Measurements from ENCODE around the gene ADAMTSL1. TPM values are rescaled to one million over a fixed set of nuclear protein-coding genes. Genes with fewer than 3 reads are reported as not detected.

The ADAMTSL1 gene, protein sequence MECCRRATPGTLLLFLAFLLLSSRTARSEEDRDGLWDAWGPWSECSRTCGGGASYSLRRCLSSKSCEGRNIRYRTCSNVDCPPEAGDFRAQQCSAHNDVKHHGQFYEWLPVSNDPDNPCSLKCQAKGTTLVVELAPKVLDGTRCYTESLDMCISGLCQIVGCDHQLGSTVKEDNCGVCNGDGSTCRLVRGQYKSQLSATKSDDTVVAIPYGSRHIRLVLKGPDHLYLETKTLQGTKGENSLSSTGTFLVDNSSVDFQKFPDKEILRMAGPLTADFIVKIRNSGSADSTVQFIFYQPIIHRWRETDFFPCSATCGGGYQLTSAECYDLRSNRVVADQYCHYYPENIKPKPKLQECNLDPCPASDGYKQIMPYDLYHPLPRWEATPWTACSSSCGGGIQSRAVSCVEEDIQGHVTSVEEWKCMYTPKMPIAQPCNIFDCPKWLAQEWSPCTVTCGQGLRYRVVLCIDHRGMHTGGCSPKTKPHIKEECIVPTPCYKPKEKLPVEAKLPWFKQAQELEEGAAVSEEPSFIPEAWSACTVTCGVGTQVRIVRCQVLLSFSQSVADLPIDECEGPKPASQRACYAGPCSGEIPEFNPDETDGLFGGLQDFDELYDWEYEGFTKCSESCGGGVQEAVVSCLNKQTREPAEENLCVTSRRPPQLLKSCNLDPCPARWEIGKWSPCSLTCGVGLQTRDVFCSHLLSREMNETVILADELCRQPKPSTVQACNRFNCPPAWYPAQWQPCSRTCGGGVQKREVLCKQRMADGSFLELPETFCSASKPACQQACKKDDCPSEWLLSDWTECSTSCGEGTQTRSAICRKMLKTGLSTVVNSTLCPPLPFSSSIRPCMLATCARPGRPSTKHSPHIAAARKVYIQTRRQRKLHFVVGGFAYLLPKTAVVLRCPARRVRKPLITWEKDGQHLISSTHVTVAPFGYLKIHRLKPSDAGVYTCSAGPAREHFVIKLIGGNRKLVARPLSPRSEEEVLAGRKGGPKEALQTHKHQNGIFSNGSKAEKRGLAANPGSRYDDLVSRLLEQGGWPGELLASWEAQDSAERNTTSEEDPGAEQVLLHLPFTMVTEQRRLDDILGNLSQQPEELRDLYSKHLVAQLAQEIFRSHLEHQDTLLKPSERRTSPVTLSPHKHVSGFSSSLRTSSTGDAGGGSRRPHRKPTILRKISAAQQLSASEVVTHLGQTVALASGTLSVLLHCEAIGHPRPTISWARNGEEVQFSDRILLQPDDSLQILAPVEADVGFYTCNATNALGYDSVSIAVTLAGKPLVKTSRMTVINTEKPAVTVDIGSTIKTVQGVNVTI (N-terminal part only)
- total RNA-seq (2021; ENCODE audit: unreplicated experiment) (not detected), Bru-seq, nascent RNA (percentile 1 among the genes with signal in this experiment), BruChase-seq, experiment 1, labeled RNA remaining after a 6-hour chase (not detected), BruChase-seq, experiment 2, labeled RNA remaining after a 2-hour chase (percentile 0 among the genes with signal in this experiment)
- not detected in 2 replicates for polyA plus RNA-seq (2012)
- long read RNA-seq = 0 reads

DNA sequence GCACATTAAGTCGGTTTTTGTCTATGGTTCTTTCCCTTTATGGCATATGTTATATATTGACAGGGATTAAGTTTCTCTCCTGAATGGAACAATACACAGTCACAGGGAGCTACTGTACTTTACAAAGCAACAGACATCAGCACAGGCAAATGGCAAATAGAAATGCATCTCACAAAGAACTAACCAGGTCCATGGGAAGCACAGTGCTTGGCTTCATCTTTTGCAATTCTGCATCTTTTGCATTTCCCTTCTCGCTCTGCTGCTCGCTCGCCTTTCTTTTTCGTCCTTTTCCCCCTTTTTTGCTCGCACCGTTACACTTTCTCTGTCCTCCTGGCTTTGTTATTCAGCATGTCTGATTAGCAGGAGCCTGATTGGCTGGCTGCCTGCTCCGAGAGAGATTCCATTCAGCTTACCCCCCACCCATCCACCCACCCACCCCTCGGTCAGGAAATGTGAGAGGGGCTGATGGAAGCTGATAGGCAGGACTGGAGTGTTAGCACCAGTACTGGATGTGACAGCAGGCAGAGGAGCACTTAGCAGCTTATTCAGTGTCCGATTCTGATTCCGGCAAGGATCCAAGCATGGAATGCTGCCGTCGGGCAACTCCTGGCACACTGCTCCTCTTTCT is at the start of gene ADAMTSL1:
Gene ADAMTSL1, plus strand, starts transcription at position 502 of the 628 bp plus-strand sequence. Its CDS starts 80 bp downstream, at position 582.
- ATAC-seq = no peak
- Histone ChIP-seq H2AFZ (ENCODE audit: low read depth, low read length, poor library complexity, severe bottlenecking) (no peak within 1 kb of the TSS), H3K36me3 (ENCODE audit: control insufficient read depth in 1 of 2, insufficient read depth in 2 of 2, low read length in 2 of 2) (no peaks in the 10 kb centered on the region), H3K4me1 (ENCODE audit: control insufficient read depth in 1 of 2, insufficient read depth in 2 of 2, low read length in 2 of 2) (no peaks in the 10 kb centered on the region), H3K9me3 (ENCODE audit: control insufficient read depth in 1 of 2, insufficient read depth in 1 of 2, low read depth in 1 of 2, low read length in 2 of 2) (no peaks in the 10 kb centered on the region), H3K9me2 (ENCODE audit: insufficient read depth) (no peaks in the 10 kb centered on the region), H3K4me3 (replicated peaks in 1 of 2; ENCODE audit: low read depth in 1 of 2, low read length in 2 of 2) (no peak within 1 kb of the TSS), H3K27ac (ENCODE audit: low read depth, low read length) (no peak within 1 kb of the TSS), H3K4me2 (ENCODE audit: low read length) (no peak within 1 kb of the TSS), H3K9ac (ENCODE audit: low read length) (no peak within 1 kb of the TSS), H3K79me2 (ENCODE audit: insufficient read depth, low read length) (no peaks in the 10 kb centered on the region), H3K27me3 (ENCODE audit: insufficient read depth, low read length) (no peaks in the 10 kb centered on the region), H4K20me1 (ENCODE audit: insufficient read depth) (no peaks in the 10 kb centered on the region)
- BruUV-seq (replicated peaks) = no TSS peak
- ChIA-PET RAD21 (ENCODE audit: low non-redundant PET in 1 of 2, low total read pairs in 2 of 2, uncharacterized antibody in 2 of 2, unreplicated experiment in 2 of 2) (no interaction called here), CTCF (no interaction called here), POLR2A (no interaction called here)
- DNase-seq (ENCODE audit: low read depth, low spot score) = no peak
- intact Hi-C loops (cut with micrococcal nuclease) = no loop called here
- TF ChIP-seq EGR1 (IDR thresholded peaks at IDR 0.05; ENCODE audit: low read depth) (no peak), ELF1 (IDR thresholded peaks at IDR 0.05; ENCODE audit: borderline replicate concordance, low read depth) (no peak), TCF7L2 (IDR thresholded peaks at IDR 0.05; ENCODE audit: borderline replicate concordance, extremely low read depth, insufficient read depth, insufficient read length) (no peak), SP1 (IDR thresholded peaks at IDR 0.05; ENCODE audit: low read depth) (no peak), RAD21 (IDR thresholded peaks at IDR 0.05; ENCODE audit: low read depth) (no peak), POLR2A (IDR thresholded peaks at IDR 0.05; ENCODE audit: borderline replicate concordance, extremely low read depth, insufficient read depth, insufficient read length) (no peak), EZH2 (IDR thresholded peaks at IDR 0.05) (no peak), YY1 (IDR thresholded peaks at IDR 0.05; ENCODE audit: extremely low read depth, insufficient replicate concordance, low read depth, low read length) (no peak), FOSL1 (IDR thresholded peaks at IDR 0.05; ENCODE audit: low read depth) (no peak), ZNF274 (IDR thresholded peaks at IDR 0.05; ENCODE audit: low read depth, low read length) (no peak), EZH2phosphoT487 (IDR thresholded peaks at IDR 0.05; ENCODE audit: borderline replicate concordance) (no peak)
- TF ChIP-seq, protein P1, sequence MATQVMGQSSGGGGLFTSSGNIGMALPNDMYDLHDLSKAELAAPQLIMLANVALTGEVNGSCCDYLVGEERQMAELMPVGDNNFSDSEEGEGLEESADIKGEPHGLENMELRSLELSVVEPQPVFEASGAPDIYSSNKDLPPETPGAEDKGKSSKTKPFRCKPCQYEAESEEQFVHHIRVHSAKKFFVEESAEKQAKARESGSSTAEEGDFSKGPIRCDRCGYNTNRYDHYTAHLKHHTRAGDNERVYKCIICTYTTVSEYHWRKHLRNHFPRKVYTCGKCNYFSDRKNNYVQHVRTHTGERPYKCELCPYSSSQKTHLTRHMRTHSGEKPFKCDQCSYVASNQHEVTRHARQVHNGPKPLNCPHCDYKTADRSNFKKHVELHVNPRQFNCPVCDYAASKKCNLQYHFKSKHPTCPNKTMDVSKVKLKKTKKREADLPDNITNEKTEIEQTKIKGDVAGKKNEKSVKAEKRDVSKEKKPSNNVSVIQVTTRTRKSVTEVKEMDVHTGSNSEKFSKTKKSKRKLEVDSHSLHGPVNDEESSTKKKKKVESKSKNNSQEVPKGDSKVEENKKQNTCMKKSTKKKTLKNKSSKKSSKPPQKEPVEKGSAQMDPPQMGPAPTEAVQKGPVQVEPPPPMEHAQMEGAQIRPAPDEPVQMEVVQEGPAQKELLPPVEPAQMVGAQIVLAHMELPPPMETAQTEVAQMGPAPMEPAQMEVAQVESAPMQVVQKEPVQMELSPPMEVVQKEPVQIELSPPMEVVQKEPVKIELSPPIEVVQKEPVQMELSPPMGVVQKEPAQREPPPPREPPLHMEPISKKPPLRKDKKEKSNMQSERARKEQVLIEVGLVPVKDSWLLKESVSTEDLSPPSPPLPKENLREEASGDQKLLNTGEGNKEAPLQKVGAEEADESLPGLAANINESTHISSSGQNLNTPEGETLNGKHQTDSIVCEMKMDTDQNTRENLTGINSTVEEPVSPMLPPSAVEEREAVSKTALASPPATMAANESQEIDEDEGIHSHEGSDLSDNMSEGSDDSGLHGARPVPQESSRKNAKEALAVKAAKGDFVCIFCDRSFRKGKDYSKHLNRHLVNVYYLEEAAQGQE (IDR thresholded peaks at IDR 0.05; ENCODE audit: low read depth) = no peak
- TF ChIP-seq, protein P2, sequence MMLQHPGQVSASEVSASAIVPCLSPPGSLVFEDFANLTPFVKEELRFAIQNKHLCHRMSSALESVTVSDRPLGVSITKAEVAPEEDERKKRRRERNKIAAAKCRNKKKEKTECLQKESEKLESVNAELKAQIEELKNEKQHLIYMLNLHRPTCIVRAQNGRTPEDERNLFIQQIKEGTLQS (IDR thresholded peaks at IDR 0.05) = no peak
- TF ChIP-seq, protein P3, sequence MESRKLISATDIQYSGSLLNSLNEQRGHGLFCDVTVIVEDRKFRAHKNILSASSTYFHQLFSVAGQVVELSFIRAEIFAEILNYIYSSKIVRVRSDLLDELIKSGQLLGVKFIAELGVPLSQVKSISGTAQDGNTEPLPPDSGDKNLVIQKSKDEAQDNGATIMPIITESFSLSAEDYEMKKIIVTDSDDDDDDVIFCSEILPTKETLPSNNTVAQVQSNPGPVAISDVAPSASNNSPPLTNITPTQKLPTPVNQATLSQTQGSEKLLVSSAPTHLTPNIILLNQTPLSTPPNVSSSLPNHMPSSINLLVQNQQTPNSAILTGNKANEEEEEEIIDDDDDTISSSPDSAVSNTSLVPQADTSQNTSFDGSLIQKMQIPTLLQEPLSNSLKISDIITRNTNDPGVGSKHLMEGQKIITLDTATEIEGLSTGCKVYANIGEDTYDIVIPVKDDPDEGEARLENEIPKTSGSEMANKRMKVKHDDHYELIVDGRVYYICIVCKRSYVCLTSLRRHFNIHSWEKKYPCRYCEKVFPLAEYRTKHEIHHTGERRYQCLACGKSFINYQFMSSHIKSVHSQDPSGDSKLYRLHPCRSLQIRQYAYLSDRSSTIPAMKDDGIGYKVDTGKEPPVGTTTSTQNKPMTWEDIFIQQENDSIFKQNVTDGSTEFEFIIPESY (IDR thresholded peaks at IDR 0.05; ENCODE audit: extremely low read depth, insufficient replicate concordance, low read length) = no peak
- TF ChIP-seq, protein P4, sequence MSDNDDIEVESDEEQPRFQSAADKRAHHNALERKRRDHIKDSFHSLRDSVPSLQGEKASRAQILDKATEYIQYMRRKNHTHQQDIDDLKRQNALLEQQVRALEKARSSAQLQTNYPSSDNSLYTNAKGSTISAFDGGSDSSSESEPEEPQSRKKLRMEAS (IDR thresholded peaks at IDR 0.05) = no peak
